DOHH2 (cell line): Measurements from ENCODE around the gene NDC80.
"Not testable (repeated sequence)": the region's sequence is repeated elsewhere in the genome, so short reads cannot be mapped to it uniquely, and the experiment has no call there.

Experiments used
- H3F3A ChIP-seq: fragments of 200-600 bp; sonication (generic), shearing (Covaris generic); 2 replicates; pipeline ENCODE4 v1.6.0; 2016; ENCODE audit warnings: antibody characterized with exemption, mild to moderate bottlenecking; ENCODE audit not compliant: control insufficient read depth, insufficient read depth
- H3K27ac ChIP-seq: fragments of 200-600 bp; sonication (generic); 2 replicates; pipeline ENCODE4 v1.5.1; 2014; ENCODE audit warnings: low read depth, mild to moderate bottlenecking, low read length, moderate library complexity
- H3K27me3 ChIP-seq: fragments of 200-600 bp; sonication (generic); 2 replicates; pipeline ENCODE4 v1.6.1; 2014; ENCODE audit warnings: mild to moderate bottlenecking, low read length, mixed read lengths; ENCODE audit not compliant: control insufficient read depth
- H3K36me3 ChIP-seq: fragments of 200-600 bp; sonication (generic); 2 replicates; pipeline ENCODE4 v1.6.1; 2014; ENCODE audit warnings: mild to moderate bottlenecking, low read length, moderate library complexity, mixed read lengths; ENCODE audit not compliant: control insufficient read depth
- H3K4me1 ChIP-seq: fragments of 200-600 bp; sonication (generic); 2 replicates; pipeline ENCODE4 v1.6.1; 2014; ENCODE audit warnings: mild to moderate bottlenecking, low read length, mixed read lengths; ENCODE audit not compliant: control insufficient read depth
- H3K4me2 ChIP-seq: fragments of 200-600 bp; sonication (generic); 2 replicates; pipeline ENCODE4 v1.6.0; 2014; ENCODE audit warnings: mild to moderate bottlenecking, low read length, moderate library complexity
- H3K4me3 ChIP-seq: fragments of 200-600 bp; sonication (generic); 2 replicates; pipeline ENCODE4 v1.5.1; 2014; ENCODE audit warnings: mild to moderate bottlenecking, low read length, mixed read lengths
- H3K79me2 ChIP-seq: fragments of 200-600 bp; sonication (generic); 2 replicates; pipeline ENCODE4 v1.6.1; 2014; ENCODE audit warnings: mild to moderate bottlenecking, low read length, mixed read lengths; ENCODE audit not compliant: control insufficient read depth
- H3K9me2 ChIP-seq: fragments of 200-600 bp; sonication (generic); replicated peaks from 2 replicates; pipeline ENCODE4 v1.6.1; 2014; ENCODE audit warnings: mild to moderate bottlenecking, low read length, mixed read lengths; ENCODE audit not compliant: control insufficient read depth
- H3K9me3 ChIP-seq: fragments of 200-600 bp; sonication (generic); 2 replicates; pipeline ENCODE4 v1.6.1; 2014; ENCODE audit warnings: antibody characterized with exemption, low read length, mixed read lengths; ENCODE audit not compliant: control insufficient read depth, insufficient read depth
- H4K20me1 ChIP-seq: fragments of 200-600 bp; sonication (generic); 2 replicates; pipeline ENCODE4 v1.6.0; 2014; ENCODE audit warnings: low read depth, mild to moderate bottlenecking, antibody characterized with exemption, low read length, moderate library complexity; ENCODE audit not compliant: control insufficient read depth, insufficient read depth
- CTCF ChIP-seq: fragments of 200-600 bp; sonication (generic); IDR thresholded peaks from one replicate; pipeline ENCODE4 v1.5.1; 2014; ENCODE audit warnings: antibody characterized with exemption, mild to moderate bottlenecking, low read depth, low read length; ENCODE audit not compliant: poor library complexity, severe bottlenecking
- EZH2phosphoT487 ChIP-seq: fragments of 200-600 bp; sonication (generic); IDR thresholded peaks from 2 replicates; pipeline ENCODE4 v1.6.1; 2017; ENCODE audit warnings: borderline replicate concordance, mild to moderate bottlenecking, antibody characterized with exemption, low read length, moderate library complexity, mixed read lengths

The NDC80 gene

GRCh38 chr18:2656237-2656980 is 85.1 kb downstream of the NDC80 start:
- Histone ChIP-seq H3K27me3 (no peaks in the 10 kb centered on the region), H3K79me2 (peaks cover 58% of the 10 kb centered on the region), H3F3A (peaks cover 2% of the 10 kb centered on the region; the same call in 1 of the 2 replicates), H4K20me1 (peaks cover 19% of the 10 kb centered on the region), H3K9me2 (no peaks in the 10 kb centered on the region), H3K4me2 (peak overlapping the region; percentile 81), H3K27ac (peak overlapping the region; percentile 83), H3K36me3 (peaks cover 44% of the 10 kb centered on the region), H3K9me3 (no peaks in the 10 kb centered on the region), H3K4me1 (peaks cover 33% of the 10 kb centered on the region), H3K4me3 (peak overlapping the region; percentile 99)
- TF ChIP-seq CTCF: no peak
- TF ChIP-seq EZH2phosphoT487: no peak

GRCh38 chr18:2656981-2657512 is 85.7 kb downstream of the NDC80 start:
- TF ChIP-seq CTCF (no peak), EZH2phosphoT487 (no peak)
- H3K4me1 ChIP-seq: peaks cover 33% of the 10 kb centered on the region
- H3K9me2 ChIP-seq: no peaks in the 10 kb centered on the region
- peak overlapping the region; percentile 81 for H3K4me2 ChIP-seq
- peak overlapping the region; percentile 83 for H3K27ac ChIP-seq
- no peaks in the 10 kb centered on the region for H3K27me3 ChIP-seq
- no peaks in the 10 kb centered on the region for H3K9me3 ChIP-seq
- peaks cover 44% of the 10 kb centered on the region for H3K36me3 ChIP-seq
- peaks cover 22% of the 10 kb centered on the region for H4K20me1 ChIP-seq
- peak overlapping the region; percentile 99 for H3K4me3 ChIP-seq
- peaks cover 2% of the 10 kb centered on the region; the same call in 1 of the 2 replicates for H3F3A ChIP-seq
- H3K79me2 ChIP-seq: peaks cover 62% of the 10 kb centered on the region

- Histone ChIP-seq H3K4me2 (peak overlapping the region; percentile 81), H3K9me2 (no peaks in the 10 kb centered on the region), H3K27me3 (no peaks in the 10 kb centered on the region), H3K9me3 (no peaks in the 10 kb centered on the region), H4K20me1 (peaks cover 22% of the 10 kb centered on the region), H3K4me1 (peaks cover 37% of the 10 kb centered on the region), H3K36me3 (peaks cover 48% of the 10 kb centered on the region), H3F3A (peaks cover 6% of the 10 kb centered on the region; the same call in 1 of the 2 replicates), H3K4me3 (peak overlapping the region; percentile 99), H3K79me2 (peaks cover 71% of the 10 kb centered on the region), H3K27ac (peak overlapping the region; percentile 5; the same call in 1 of the 2 replicates)
- no peak for TF ChIP-seq EZH2phosphoT487
- TF ChIP-seq CTCF: no peak
These were observed 86.6 kb downstream of the NDC80 start for GRCh38 chr18:2657788-2658458.

- H3K9me3 ChIP-seq, H3K9me2 ChIP-seq, H3K4me3 ChIP-seq, H3K27me3 ChIP-seq, H3K27ac ChIP-seq, H3K4me2 ChIP-seq: not testable (repeated sequence)
- Histone ChIP-seq H3K36me3 (peaks cover 65% of the 10 kb centered on the region), H3K4me1 (peaks cover 27% of the 10 kb centered on the region), H4K20me1 (peaks cover 36% of the 10 kb centered on the region), H3F3A (peaks cover 13% of the 10 kb centered on the region; the same call in 1 of the 2 replicates), H3K79me2 (peaks cover 98% of the 10 kb centered on the region)
These were observed 89.5 kb downstream of the NDC80 start for GRCh38 chr18:2660849-2661248.

- Histone ChIP-seq H3K4me1 (peaks cover 27% of the 10 kb centered on the region), H3F3A (peaks cover 14% of the 10 kb centered on the region; the same call in 1 of the 2 replicates), H3K36me3 (peaks cover 63% of the 10 kb centered on the region), H3K79me2 (peaks cover 98% of the 10 kb centered on the region), H4K20me1 (peaks cover 36% of the 10 kb centered on the region)
- not testable (repeated sequence) for H3K27me3 ChIP-seq, H3K9me2 ChIP-seq, H3K27ac ChIP-seq, H3K4me2 ChIP-seq, H3K9me3 ChIP-seq, H3K4me3 ChIP-seq
These were observed 90.9 kb downstream of the NDC80 start for GRCh38 chr18:2662288-2662687.
